SK-N-SH (cell line): ENCODE data around the gene GABRB1. TPM values are rescaled to one million over a fixed set of nuclear protein-coding genes. Genes with fewer than 3 reads are reported as not detected.

Experiments
- CTCF ChIA-PET: fragments of 300-600, 350-600 bp; formaldehyde crosslinking; extraction: SDS; loops from one replicate; lab custom pipeline; 2021; lab: Yijun Ruan, JAX
- POLR2A ChIA-PET: fragments of 350-600 bp; sonication (Branson Sonifier 250); formaldehyde crosslinking; extraction: SDS; loops from one replicate; lab custom pipeline; 2020; ENCODE audit warnings: antibody characterized with exemption, inconsistent platforms; lab: Yijun Ruan, JAX
- DNase-seq: peaks from one replicate; pipeline ENCODE4 v3.0.0; 2012
- H2AFZ ChIP-seq: fragments of 200-600 bp; sonication (generic); 2 replicates; pipeline ENCODE4 v1.8.1; 2016; ENCODE audit warnings: antibody characterized with exemption, mild to moderate bottlenecking, low read depth
- H3F3A ChIP-seq: fragments of 200-600 bp; sonication (generic); replicated peaks from 2 replicates; pipeline ENCODE3; 2016; ENCODE audit warnings: antibody characterized with exemption, mild to moderate bottlenecking; ENCODE audit not compliant: insufficient read depth
- H3K27ac ChIP-seq, 2 experiments: fragments of 200-500 bp in 1 of 2; fragments of 200-600 bp in 1 of 2; sonication (Bioruptor generic) in 1 of 2; sonication (generic), shearing (Covaris generic) in 1 of 2; 2 replicates each; pipeline versions ENCODE4 v1.5.1 to v1.6.1; 2014 to 2016; ENCODE audit warnings: low read depth in 2 of 2, inconsistent platforms in 1 of 2, low read length in 1 of 2, mild to moderate bottlenecking in 1 of 2, mixed read lengths in 1 of 2
- H3K27me3 ChIP-seq: fragments of 200-600 bp; sonication (generic), shearing (Covaris generic); 2 replicates; pipeline ENCODE4 v1.6.1; 2016; ENCODE audit warnings: mixed run types; ENCODE audit not compliant: insufficient read depth
- H3K36me3 ChIP-seq, 2 experiments: fragments of 200-500 bp in 1 of 2; fragments of 200-600 bp in 1 of 2; sonication (Bioruptor generic) in 1 of 2; sonication (generic) in 1 of 2; replicated peaks in 1 of 2; 2 replicates each; pipeline versions ENCODE3 to v1.5.1; 2014 to 2016; ENCODE audit warnings: low read length in 1 of 2, mild to moderate bottlenecking in 1 of 2; ENCODE audit not compliant: insufficient read depth in 2 of 2, control insufficient read depth in 1 of 2
- H3K4me1 ChIP-seq, 2 experiments: fragments of 200-500 bp in 1 of 2; fragments of 200-600 bp in 1 of 2; sonication (Bioruptor generic) in 1 of 2; sonication (generic), shearing (Covaris generic) in 1 of 2; 2 replicates each; pipeline versions ENCODE4 v1.5.1 to v1.6.1; 2014 to 2016; ENCODE audit warnings: low read depth in 1 of 2, low read length in 1 of 2, mixed run types in 1 of 2; ENCODE audit not compliant: insufficient read depth in 2 of 2, control insufficient read depth in 1 of 2
- H3K4me2 ChIP-seq: fragments of 200-600 bp; sonication (generic), shearing (Covaris generic); 2 replicates; pipeline ENCODE4 v1.6.1; 2017; ENCODE audit warnings: mixed run types
- H3K4me3 ChIP-seq, 2 experiments: fragments of 200-500 bp in 1 of 2; fragments of 200-600 bp in 1 of 2; sonication (Bioruptor generic) in 1 of 2; sonication (generic), shearing (Covaris generic) in 1 of 2; 2 replicates each; pipeline versions ENCODE4 v1.5.1 to v1.8.1; 2014 to 2016; ENCODE audit warnings: low read depth in 2 of 2, inconsistent platforms in 1 of 2, low read length in 1 of 2, mild to moderate bottlenecking in 1 of 2, mixed read lengths in 1 of 2, moderate library complexity in 1 of 2
- H3K79me2 ChIP-seq: fragments of 200-600 bp; sonication (generic); 2 replicates; pipeline ENCODE4 v1.8.1; 2017; ENCODE audit warnings: mild to moderate bottlenecking; ENCODE audit not compliant: insufficient read depth
- H3K9ac ChIP-seq: fragments of 200-600 bp; sonication (generic); 2 replicates; pipeline ENCODE4 v1.6.1; 2017; ENCODE audit warnings: mixed run types
- H3K9me2 ChIP-seq: fragments of 200-600 bp; sonication (generic); 2 replicates; pipeline ENCODE4 v1.6.1; 2017; ENCODE audit warnings: mixed run types
- H3K9me3 ChIP-seq: fragments of 200-600 bp; sonication (generic); 2 replicates; pipeline ENCODE4 v1.6.1; 2017; ENCODE audit warnings: mixed run types, mild to moderate bottlenecking, moderate library complexity
- H4K20me1 ChIP-seq: fragments of 200-600 bp; sonication (generic); 2 replicates; pipeline ENCODE4 v1.6.1; 2017; ENCODE audit warnings: mild to moderate bottlenecking, mixed run types; ENCODE audit not compliant: insufficient read depth
- CHD2 ChIP-seq: fragments of 150-350 bp; IDR thresholded peaks from 2 replicates; pipeline ENCODE4 v1.6.1; 2018; ENCODE audit warnings: low read length; ENCODE audit not compliant: partially characterized antibody
- CTCF ChIP-seq: fragments of 200-600 bp; sonication (generic); IDR thresholded peaks from 2 replicates; pipeline ENCODE4 v1.6.1; 2017; ENCODE audit warnings: antibody characterized with exemption, mild to moderate bottlenecking, moderate library complexity
- ELF1 ChIP-seq: IDR thresholded peaks from 2 replicates; pipeline ENCODE4 v1.4.0; 2012
- EZH2phosphoT487 ChIP-seq: fragments of 200-600 bp; sonication (generic); IDR thresholded peaks from 2 replicates; pipeline ENCODE4 v1.6.1; 2017; ENCODE audit warnings: low read depth, mixed run types, mild to moderate bottlenecking, antibody characterized with exemption, moderate library complexity, borderline replicate concordance
- FOSL2 ChIP-seq: IDR thresholded peaks from 2 replicates; pipeline ENCODE4 v1.4.0; 2012; ENCODE audit warnings: low read depth, mild to moderate bottlenecking, moderate library complexity, borderline replicate concordance
- FOXM1 ChIP-seq: IDR thresholded peaks from 2 replicates; pipeline ENCODE4 v1.4.0; 2012; ENCODE audit warnings: low read depth, mild to moderate bottlenecking
- GABPA ChIP-seq: IDR thresholded peaks from 2 replicates; pipeline ENCODE4 v1.4.0; 2012; ENCODE audit warnings: low read depth, mild to moderate bottlenecking
- IRF3 ChIP-seq: fragments of 150-350 bp; IDR thresholded peaks from 2 replicates; pipeline ENCODE4 v1.6.1; 2016; ENCODE audit warnings: mild to moderate bottlenecking, low read depth, low read length
- NFIC ChIP-seq: IDR thresholded peaks from 2 replicates; pipeline ENCODE4 v1.4.0; 2012; ENCODE audit warnings: borderline replicate concordance
- NRF1 ChIP-seq: IDR thresholded peaks from 2 replicates; pipeline ENCODE4 v1.6.1; 2012; ENCODE audit warnings: low read depth, mild to moderate bottlenecking, low read length
- RAD21 ChIP-seq: IDR thresholded peaks from 2 replicates; pipeline ENCODE4 v1.6.1; 2012; ENCODE audit warnings: mild to moderate bottlenecking, low read length
- RCOR1 ChIP-seq: fragments of 150-350 bp; IDR thresholded peaks from 2 replicates; pipeline ENCODE4 v1.6.1; 2017; ENCODE audit warnings: antibody characterized with exemption, low read length
- REST ChIP-seq: IDR thresholded peaks from 2 replicates; pipeline ENCODE4 v1.6.1; 2012; ENCODE audit warnings: mild to moderate bottlenecking, low read depth, low read length, moderate library complexity
- RXRA ChIP-seq: IDR thresholded peaks from 2 replicates; pipeline ENCODE4 v1.4.0; 2012; ENCODE audit warnings: low read depth, mild to moderate bottlenecking, borderline replicate concordance
- SMC3 ChIP-seq: IDR thresholded peaks from 2 replicates; pipeline ENCODE4 v1.6.1; 2012; ENCODE audit warnings: low read depth, low read length, improper control_type of control experiment
- TCF12 ChIP-seq: IDR thresholded peaks from 2 replicates; pipeline ENCODE4 v1.4.0; 2012
- USF1 ChIP-seq: IDR thresholded peaks from 2 replicates; pipeline ENCODE4 v1.4.0; 2012; ENCODE audit warnings: low read depth, borderline replicate concordance
- YY1 ChIP-seq: IDR thresholded peaks from 2 replicates; pipeline ENCODE4 v1.4.0; 2012; ENCODE audit warnings: low read depth, mild to moderate bottlenecking
- ZBTB33 ChIP-seq: IDR thresholded peaks from 2 replicates; pipeline ENCODE4 v1.4.0; 2012; ENCODE audit warnings: low read depth, borderline replicate concordance
- WGBS: methylation state at CpG from one replicate; pipeline ENCODE4 v1.1.6; 2017; ENCODE audit warnings: low lambda C conversion rate; 5-methylcytosine and 5-hydroxymethylcytosine counted together
- polyA plus RNA-seq, 3 experiments: library from polyadenylated mRNA; depleted of rRNA; stranded (reverse); fragments of >200 nt; gene quantifications; 2 replicates each; pipeline ENCODE4 v1.2.3, GENCODE V29; 2012

Gene GABRB1
- polyA plus RNA-seq, 1 of the 3 experiments (the other 2 are of a cell fraction): not detected

- no peak for DNase-seq
- TF ChIP-seq NRF1: no peak
- TF ChIP-seq EZH2phosphoT487: no peak
- no peak for TF ChIP-seq IRF3
- TF ChIP-seq ELF1: no peak
- TF ChIP-seq RXRA: no peak
- no peak for TF ChIP-seq GABPA
- no peak for TF ChIP-seq USF1
- no peak for TF ChIP-seq RAD21
- no peak for TF ChIP-seq CHD2
- ChIA-PET CTCF (no interaction called here), POLR2A (no interaction called here)
- Histone ChIP-seq H3K9me3 (no peaks in the 10 kb centered on the region), H3K36me3 (no peaks in the 10 kb centered on the region), H3K4me3 (no peak overlapping the region), H4K20me1 (no peaks in the 10 kb centered on the region), H3K9ac (no peak overlapping the region), H3F3A (no peaks in the 10 kb centered on the region), H3K79me2 (no peaks in the 10 kb centered on the region), H3K9me2 (no peaks in the 10 kb centered on the region), H3K4me2 (no peak overlapping the region), H3K27ac (no peak overlapping the region), H3K27me3 (no peaks in the 10 kb centered on the region), H2AFZ (no peak overlapping the region), H3K4me1 (no peaks in the 10 kb centered on the region; a peak in 1 of 4 replicates)
- 20% methylated on average over 2 of the region's 2 CpGs for WGBS
Observed at GRCh38 chr4:47203593-47203992, 172.2 kb downstream of the GABRB1 start.

GRCh38 chr4:47207555-47207954 is 176.2 kb downstream of the GABRB1 start:
- H3K4me1 ChIP-seq: peaks cover 0 to 24% of the 10 kb centered on the region in 2 experiments; a peak in 2 of 4 replicates
- peaks cover 16% of the 10 kb centered on the region for H3F3A ChIP-seq
- no peak overlapping the region for H3K4me3 ChIP-seq
- no peaks in the 10 kb centered on the region for H3K9me3 ChIP-seq
- H3K9ac ChIP-seq: no peak overlapping the region
- H3K27ac ChIP-seq: no peak overlapping the region
- no peaks in the 10 kb centered on the region for H3K9me2 ChIP-seq
- no peak for DNase-seq
- H3K79me2 ChIP-seq: no peaks in the 10 kb centered on the region
- ChIA-PET CTCF (no interaction called here), POLR2A (no interaction called here)
- no peak overlapping the region for H2AFZ ChIP-seq
- H3K4me2 ChIP-seq: no peak overlapping the region
- no peaks in the 10 kb centered on the region for H3K36me3 ChIP-seq
- no peaks in the 10 kb centered on the region for H4K20me1 ChIP-seq
- H3K27me3 ChIP-seq: no peaks in the 10 kb centered on the region
- 80% methylated on average over 1 of the region's 1 CpG for WGBS
- no peak for TF ChIP-seq SMC3
- TF ChIP-seq REST: no peak
- no peak for TF ChIP-seq ZBTB33
- TF ChIP-seq FOSL2: no peak
- no peak for TF ChIP-seq FOXM1
- no peak for TF ChIP-seq NFIC
- no peak for TF ChIP-seq USF1
- no peak for TF ChIP-seq ELF1
- TF ChIP-seq TCF12: no peak
- no peak for TF ChIP-seq YY1
- no peak for TF ChIP-seq GABPA
- no peak for TF ChIP-seq RCOR1
- no peak for TF ChIP-seq CTCF
